ENCODE results near the gene STRADA. TPM values are rescaled to one million over a fixed set of nuclear protein-coding genes. Genes with fewer than 3 reads are reported as not detected.

Gene STRADA
- total and polyA plus RNA-seq, 9 of the 15 experiments (the other 6 are each of a cell fraction or from before 2014, with no cell fraction given): 6.6 to 33.0 (median 20.5) TPM

GRCh38 chr17:63780507-63780906, 38.9 kb upstream of the STRADA start:
- Histone ChIP-seq H3K4me3 (no peak overlapping the region), H2AFZ (ENCODE audit: low read depth, low read length) (no peak overlapping the region), H4K20me1 (replicated peaks; ENCODE audit: control insufficient read depth, insufficient read depth, low read length) (peaks cover 23% of the 10 kb centered on the region), H3K9me3 (replicated peaks; ENCODE audit: control insufficient read depth, insufficient read depth, low read depth, low read length) (no peaks in the 10 kb centered on the region), H3K9me1 (ENCODE audit: control insufficient read depth, insufficient read depth, low read length) (no peaks in the 10 kb centered on the region), H3K9ac (ENCODE audit: insufficient read depth in 1 of 2, low read depth in 2 of 2, low read length in 2 of 2) (peak overlapping the region in 1 of 2 experiments; percentile 62; a peak in 1 of 4 replicates), H3K4me1 (replicated peaks in 1 of 2; ENCODE audit: control insufficient read depth in 2 of 2, insufficient read depth in 2 of 2, low read length in 2 of 2) (peaks cover 0 to 9% of the 10 kb centered on the region in 2 experiments; a peak in 2 of 5 replicates), H3K4me2 (ENCODE audit: insufficient read depth, low read length) (no peak overlapping the region), H3K27me3 (ENCODE audit: control insufficient read depth in 2 of 2, insufficient read depth in 2 of 2, low read length in 2 of 2) (no peaks in the 10 kb centered on the region), H3K27ac (ENCODE audit: extremely low read depth, low read depth, low read length) (no peak overlapping the region), H3K36me3 (ENCODE audit: control insufficient read depth, insufficient read depth, low read length) (peaks cover 86% of the 10 kb centered on the region), H3K79me2 (ENCODE audit: control insufficient read depth, insufficient read depth, low read length) (peaks cover 96% of the 10 kb centered on the region)
- no peak for ATAC-seq
- TF ChIP-seq PHF8 (IDR thresholded peaks at IDR 0.05; ENCODE audit: borderline replicate concordance, low read length) (no peak), POLR2AphosphoS5 (IDR thresholded peaks at IDR 0.05; ENCODE audit: control insufficient read depth, insufficient read depth, low read depth, low read length) (peak; percentile 16; the same call in 1 of the 2 replicates)
- intact Hi-C loops (cut with micrococcal nuclease): no loop called here
- in situ Hi-C loops (cut with MboI): no loop called here
- CTCF ChIA-PET (ENCODE audit: low intra/inter-chr PET ratio): no interaction called here
- POLR2A ChIA-PET: interaction anchor here (0.6 to 8.0 kb wide), 3 partner anchors 7 to 1756 kb away, joined by 3 to 82 read pairs (median 4); partner anchors contain the start of genes CCDC47 and DDX42
- FAIRE-seq: no peak
- no peak for DNase-seq (ENCODE audit: extremely low read depth in 1 of 4, low spot score in 3 of 4)
- 100% methylated on average over 1 of the region's 1 CpG for WGBS (ENCODE audit: insufficient coverage, low coverage, missing lambda C conversion rate)
- BruUV-seq (replicated peaks): no TSS peak

- intact Hi-C loops (cut with micrococcal nuclease) (loop anchor here (10.0 kb wide), 1 partner anchor 369 kb away; no protein-coding TSS in a partner anchor), in situ Hi-C loops (cut with MboI) (no loop called here)
- Histone ChIP-seq H3K9me3 (replicated peaks; ENCODE audit: control insufficient read depth, insufficient read depth, low read depth, low read length) (no peaks in the 10 kb centered on the region), H3K4me2 (ENCODE audit: insufficient read depth, low read length) (peak overlapping the region; percentile 92), H3K79me2 (ENCODE audit: control insufficient read depth, insufficient read depth, low read length) (peaks cover 96% of the 10 kb centered on the region), H3K4me1 (replicated peaks in 1 of 2; ENCODE audit: control insufficient read depth in 2 of 2, insufficient read depth in 2 of 2, low read length in 2 of 2) (peaks cover 3 to 16% of the 10 kb centered on the region in 2 experiments), H3K27me3 (ENCODE audit: control insufficient read depth in 2 of 2, insufficient read depth in 2 of 2, low read length in 2 of 2) (no peaks in the 10 kb centered on the region), H3K9me1 (ENCODE audit: control insufficient read depth, insufficient read depth, low read length) (no peaks in the 10 kb centered on the region), H3K27ac (ENCODE audit: extremely low read depth, low read depth, low read length) (peak overlapping the region; percentile 99), H2AFZ (ENCODE audit: low read depth, low read length) (no peak overlapping the region), H4K20me1 (replicated peaks; ENCODE audit: control insufficient read depth, insufficient read depth, low read length) (peaks cover 24% of the 10 kb centered on the region), H3K36me3 (ENCODE audit: control insufficient read depth, insufficient read depth, low read length) (peaks cover 51% of the 10 kb centered on the region), H3K9ac (ENCODE audit: insufficient read depth in 1 of 2, low read depth in 2 of 2, low read length in 2 of 2) (peak overlapping the region; percentile 87 to 99), H3K4me3 (peak overlapping the region; percentile 84)
- ATAC-seq (0 out of 3 replicates have a peak, but pooled peaks have one; percentile 4), FAIRE-seq (peak; percentile 51), DNase-seq (ENCODE audit: extremely low read depth in 1 of 4, low spot score in 3 of 4) (peak in 2 of 4 experiments; percentile 43 to 70)
- 0% methylated on average over 8 of the region's 8 CpGs for WGBS (ENCODE audit: insufficient coverage, low coverage, missing lambda C conversion rate)
- ChIA-PET CTCF (ENCODE audit: low intra/inter-chr PET ratio) (no interaction called here), POLR2A (interaction anchor here (0.6 to 5.4 kb wide), 12 partner anchors 8 to 73 kb away, joined by 3 to 82 read pairs (median 6); partner anchors contain the start of genes FTSJ3 and STRADA)
- no TSS peak for BruUV-seq (replicated peaks)
- no peak for TF ChIP-seq E4F1 (CRISPR knock-in tag; IDR thresholded peaks at IDR 0.05; ENCODE audit: borderline replicate concordance)
- TF ChIP-seq SMARCA4 (IDR thresholded peaks at IDR 0.05): 0 out of 2 replicates have a peak, but pooled peaks have one; percentile 57
- TF ChIP-seq KDM1A (IDR thresholded peaks at IDR 0.05): 0 out of 4 replicates have a peak, but pooled peaks of 1 of the 2 experiments have one; percentile 16
- TF ChIP-seq ATF2 (CRISPR knock-in tag; IDR thresholded peaks at IDR 0.05): no peak
- TF ChIP-seq E2F6 (IDR thresholded peaks at IDR 0.05; ENCODE audit: borderline replicate concordance in 1 of 2, extremely low read depth in 1 of 2, insufficient read depth in 1 of 2, insufficient read length in 1 of 2, low read depth in 1 of 2, low read length in 1 of 2, poor library complexity in 1 of 2, severe bottlenecking in 1 of 2): no peak
- no peak for TF ChIP-seq MEF2A (IDR thresholded peaks at IDR 0.05; ENCODE audit: control insufficient read depth, low read depth, low read length)
Measured at GRCh38 chr17:63775420-63775819, 33.8 kb upstream of the STRADA start.

Measured in K562 (cell line).